B cell (primary cell): Measurements from ENCODE around the gene LAGE3. TPM values are rescaled to one million over a fixed set of nuclear protein-coding genes. Genes with fewer than 3 reads are reported as not detected.

ENCODE experiments used
- ATAC-seq: fragments of 200-7000 bp; cut with Tn5 transposase; one replicate; pipeline ENCODE4 v1.10.0; 2021; ENCODE audit warnings: low read depth, mild to moderate bottlenecking, moderate number of reproducible peaks, moderate library complexity
- CTCF ChIA-PET: fragments of 350-600 bp; sonication (Branson Sonifier 250); formaldehyde crosslinking; loops from one replicate; lab custom pipeline; 2021; ENCODE audit warnings: antibody characterized with exemption, inconsistent platforms; lab: Charles Lee
- POLR2A ChIA-PET: fragments of 350-600 bp; sonication (Branson Sonifier 250); formaldehyde crosslinking; loops from one replicate; lab custom pipeline; 2021; ENCODE audit warnings: antibody characterized with exemption; lab: Charles Lee
- DNase-seq: peaks from one replicate; pipeline ENCODE4 v3.0.0; 2013
- H2AFZ ChIP-seq: 2 replicates; pipeline ENCODE4 v1.6.1; 2012; ENCODE audit warnings: mild to moderate bottlenecking, low read depth, low read length; ENCODE audit not compliant: insufficient read depth, poor library complexity, severe bottlenecking
- H3K27ac ChIP-seq, 2 donors: 1 replicate in 1 of 2; 2 replicates in 1 of 2; pipeline ENCODE4 v1.5.1; 2012 to 2013; ENCODE audit warnings: low read length in 2 of 2, mild to moderate bottlenecking in 2 of 2, moderate library complexity in 1 of 2
- H3K27me3 ChIP-seq, 4 experiments: fragments of 200-600 bp in 1 of 4; sonication (generic) in 1 of 4; replicated peaks in 1 of 4; 1 replicate in 2 of 4; 2 replicates in 2 of 4; pipeline versions ENCODE4 v1.6.1 to v1.7.0; 2013 to 2016; ENCODE audit warnings: low read length in 3 of 4, mild to moderate bottlenecking in 2 of 4, mixed read lengths in 1 of 4, moderate library complexity in 1 of 4; ENCODE audit not compliant: insufficient read depth in 4 of 4, control insufficient read depth in 3 of 4; ENCODE audit errors: control extremely low read depth in 1 of 4
- H3K36me3 ChIP-seq, 2 experiments: replicated peaks in 1 of 2; 1 replicate in 1 of 2; 2 replicates in 1 of 2; pipeline versions ENCODE4 v1.6.1 to v1.7.1; 2013; ENCODE audit warnings: low read length in 1 of 2; ENCODE audit not compliant: insufficient read depth in 2 of 2, control insufficient read depth in 1 of 2; ENCODE audit errors: control extremely low read depth in 1 of 2, extremely low read depth in 1 of 2
- H3K4me1 ChIP-seq, 2 donors: fragments of 200-600 bp in 1 of 2; sonication (generic) in 1 of 2; 1 replicate in 1 of 2; 2 replicates in 1 of 2; pipeline versions ENCODE4 v1.5.1 to v1.6.1; 2013 to 2017; ENCODE audit warnings: low read length in 2 of 2; ENCODE audit not compliant: control insufficient read depth in 2 of 2, insufficient read depth in 2 of 2
- H3K4me2 ChIP-seq: replicated peaks from 2 replicates; pipeline ENCODE3; 2012; ENCODE audit warnings: mild to moderate bottlenecking, low read depth, low read length; ENCODE audit not compliant: poor library complexity, severe bottlenecking
- H3K4me3 ChIP-seq, 5 experiments: fragments of 200-600 bp in 1 of 5; sonication (generic) in 1 of 5; 1 replicate in 3 of 5; 2 replicates in 2 of 5; pipeline versions ENCODE4 v1.5.1 to v1.7.0; 2011 to 2016; ENCODE audit warnings: low read length in 4 of 5, mild to moderate bottlenecking in 4 of 5, low read depth in 2 of 5, control low read depth in 1 of 5, moderate library complexity in 1 of 5; ENCODE audit not compliant: insufficient read depth in 1 of 5; ENCODE audit errors: control extremely low read depth in 1 of 5, extremely low read depth in 1 of 5
- H3K79me2 ChIP-seq: fragments of 200-600 bp; sonication (generic); one replicate; pipeline ENCODE4 v1.6.0; 2016; ENCODE audit warnings: low read length; ENCODE audit not compliant: control insufficient read depth, insufficient read depth
- H3K9ac ChIP-seq: fragments of 200-600 bp; sonication (generic); 2 replicates; pipeline ENCODE4 v1.6.1; 2017; ENCODE audit warnings: mild to moderate bottlenecking, low read length, moderate library complexity
- H3K9me3 ChIP-seq, 3 donors: one replicate each; pipeline versions ENCODE4 v1.6.1 to v1.7.1; 2013; ENCODE audit warnings: low read length in 2 of 3; ENCODE audit not compliant: control insufficient read depth in 2 of 3, insufficient read depth in 1 of 3; ENCODE audit errors: control extremely low read depth in 1 of 3
- H4K20me1 ChIP-seq: 2 replicates; pipeline ENCODE4 v1.6.0; 2012; ENCODE audit warnings: mild to moderate bottlenecking, low read length; ENCODE audit not compliant: insufficient read depth, control insufficient read depth, poor library complexity, severe bottlenecking
- H3K27ac Mint-ChIP-seq: one replicate; pipeline ENCODE4 v1.8.0; 2021; ENCODE audit warnings: mixed read lengths
- H3K27me3 Mint-ChIP-seq: one replicate; pipeline ENCODE4 v1.8.0; 2021; ENCODE audit warnings: mixed read lengths
- H3K4me1 Mint-ChIP-seq: one replicate; pipeline ENCODE4 v1.8.0; 2021; ENCODE audit warnings: mixed read lengths
- H3K4me3 Mint-ChIP-seq: one replicate; pipeline ENCODE4 v1.8.0; 2021; ENCODE audit warnings: mixed read lengths
- H3K9me3 Mint-ChIP-seq: one replicate; pipeline ENCODE4 v1.8.0; 2022; ENCODE audit warnings: mixed read lengths; ENCODE audit not compliant: insufficient read depth
- CTCF ChIP-seq: fragments of 200-600 bp; IDR thresholded peaks from one replicate; pipeline ENCODE4 v1.8.0; 2022; ENCODE audit warnings: antibody characterized with exemption, mild to moderate bottlenecking
- EZH2 ChIP-seq: IDR thresholded peaks from 2 replicates; pipeline ENCODE4 v1.6.1; 2012; ENCODE audit warnings: borderline replicate concordance, low read depth, mild to moderate bottlenecking, moderate library complexity, low read length; ENCODE audit not compliant: insufficient read depth, poor library complexity, severe bottlenecking
- WGBS: methylation state at CpG from one replicate; pipeline ENCODE4 v1.1.5; 2013; ENCODE audit warnings: missing lambda C conversion rate; ENCODE audit not compliant: insufficient coverage; 5-methylcytosine and 5-hydroxymethylcytosine counted together
- intact Hi-C: fragments of 100-400 bp; cut with micrococcal nuclease; formaldehyde crosslinking; loops from one replicate; pipeline ENCODE4 v1.10.0; 2022
- polyA plus RNA-seq: library from polyadenylated mRNA; depleted of rRNA; stranded (reverse); fragments of >200 nt; gene quantifications from 2 replicates; pipeline ENCODE4 v1.2.3, GENCODE V29; 2012
- total RNA-seq, 2 donors: library from RNA; stranded (reverse); fragments of 120-200 nt in 1 of 2; gene quantifications; 1 replicate in 1 of 2; 2 replicates in 1 of 2; pipeline versions ENCODE4 v1.2.3 to v1.2.4, GENCODE V29; 2013 to 2022

LAGE3 gene
- total and polyA plus RNA-seq, 2 donors (not counting 1 experiment from before 2014, with no cell fraction given): 17.0 to 19.9 TPM

GRCh38 chrX:154476821-154477220 is 2.3 kb downstream of the LAGE3 start:
- H3K27ac ChIP-seq: no peak overlapping the region
- H3K27ac Mint-ChIP-seq: no peak overlapping the region
- ATAC-seq (no peak), DNase-seq (no peak)
- POLR2A ChIA-PET: interaction anchor here (0.6 to 1.2 kb wide), 2 partner anchors 18 to 53 kb away, joined by 3 read pairs; no protein-coding TSS in a partner anchor
- WGBS: 96% methylated on average over 4 of the region's 8 CpGs
- H3K4me2 ChIP-seq: no peak overlapping the region
- H3K27me3 Mint-ChIP-seq: no peaks in the 10 kb centered on the region
- CTCF ChIA-PET: interaction anchor here (1.0 to 1.2 kb wide), 2 partner anchors 18 to 78 kb away, joined by 3 read pairs; partner anchors contain the start of gene RPL10
- no peaks in the 10 kb centered on the region for H3K9me3 ChIP-seq
- H3K27me3 ChIP-seq: no peaks in the 10 kb centered on the region
- no peak overlapping the region for H3K9ac ChIP-seq
- H3K36me3 ChIP-seq: peaks cover 0 to under 1% of the 10 kb centered on the region in 2 experiments
- H3K4me1 ChIP-seq: peaks cover 5 to 16% of the 10 kb centered on the region in 2 donors
- H3K4me1 Mint-ChIP-seq: peaks cover 11% of the 10 kb centered on the region
- no peak overlapping the region for H2AFZ ChIP-seq
- H4K20me1 ChIP-seq: no peaks in the 10 kb centered on the region
- no peaks in the 10 kb centered on the region for H3K79me2 ChIP-seq
- no peak overlapping the region for H3K4me3 ChIP-seq
- TF ChIP-seq EZH2: no peak
- no peak for TF ChIP-seq CTCF
- intact Hi-C loops: loop anchor here (5.0 kb wide), 1 partner anchor 35 kb away; the partner anchor contains the start of gene FAM50A
- H3K9me3 Mint-ChIP-seq: no peaks in the 10 kb centered on the region
- H3K4me3 Mint-ChIP-seq: no peak overlapping the region

- Histone ChIP-seq H3K27ac (no peak overlapping the region), H3K9ac (no peak overlapping the region), H3K36me3 (peaks cover 0 to 18% of the 10 kb centered on the region in 2 experiments), H3K27me3 (no peaks in the 10 kb centered on the region), H3K4me2 (no peak overlapping the region), H3K9me3 (no peaks in the 10 kb centered on the region), H4K20me1 (no peaks in the 10 kb centered on the region), H3K4me1 (peaks cover 0 to 7% of the 10 kb centered on the region in 2 donors), H2AFZ (no peak overlapping the region), H3K79me2 (no peaks in the 10 kb centered on the region), H3K4me3 (no peak overlapping the region)
- Mint-ChIP-seq H3K4me1 (peaks cover 5% of the 10 kb centered on the region), H3K9me3 (no peaks in the 10 kb centered on the region), H3K27ac (no peak overlapping the region), H3K27me3 (no peaks in the 10 kb centered on the region), H3K4me3 (no peak overlapping the region)
- no CpG with 5 or more reads among the region's 7 CpGs for WGBS
- DNase-seq (no peak), ATAC-seq (no peak)
- POLR2A ChIA-PET: no interaction called here
- CTCF ChIA-PET: no interaction called here
- intact Hi-C loops: no loop called here
- TF ChIP-seq EZH2: no peak
- TF ChIP-seq CTCF: no peak
Measured at GRCh38 chrX:154473683-154474082, 5.4 kb downstream of the LAGE3 start.
